H1 (cell line): ENCODE measurements around the gene TCF7L2. TPM values are rescaled to one million over a fixed set of nuclear protein-coding genes. Genes with fewer than 3 reads are reported as not detected.
A peak's percentile ranks its signal among the peaks of the same experiment; 100 is the strongest.

Source experiments
- CEBPB ChIP-seq: IDR thresholded peaks from 2 replicates; pipeline ENCODE4 v1.6.1; 2012; ENCODE audit warnings: low read depth, low read length
- POLR2A ChIP-seq, 2 experiments: IDR thresholded peaks; 1 replicate in 1 of 2; 2 replicates in 1 of 2; pipeline ENCODE4 v1.6.1; 2011; ENCODE audit warnings: low read depth in 2 of 2, low read length in 2 of 2, mild to moderate bottlenecking in 2 of 2; ENCODE audit errors: control extremely low read depth in 1 of 2
- POLR2AphosphoS5 ChIP-seq: IDR thresholded peaks from 2 replicates; pipeline ENCODE4 v1.6.1; 2011; ENCODE audit warnings: low read depth, low read length
- polyA plus RNA-seq, 7 experiments: library from polyadenylated mRNA; depleted of rRNA in 3 of 7; stranded (reverse) in 5 of 7; unstranded in 2 of 7; fragments of >200 nt in 5 of 7; fragments of 200-250 nt in 2 of 7; gene quantifications; 1 replicate in 5 of 7; 2 replicates in 1 of 7; 4 replicates in 1 of 7; pipeline versions ENCODE4 v1.2.1 to v1.2.3, GENCODE V29; 2011 to 2013; ENCODE audit warnings: missing spikeins in 2 of 7, mixed read lengths in 2 of 7
- total RNA-seq: library from RNA; stranded (reverse); fragmentation: NEBNext Ultra II Directional; extraction: Animal tissue kit (Norgen Biotek cat#: 25700); gene quantifications from 2 replicates; pipeline ENCODE4 v1.2.1, GENCODE V29; 2021

Gene TCF7L2
- total and polyA plus RNA-seq, 2 of the 8 experiments (the other 6 are each of a cell fraction or from before 2014, with no cell fraction given) = 33.9 to 67.3 TPM

DNA sequence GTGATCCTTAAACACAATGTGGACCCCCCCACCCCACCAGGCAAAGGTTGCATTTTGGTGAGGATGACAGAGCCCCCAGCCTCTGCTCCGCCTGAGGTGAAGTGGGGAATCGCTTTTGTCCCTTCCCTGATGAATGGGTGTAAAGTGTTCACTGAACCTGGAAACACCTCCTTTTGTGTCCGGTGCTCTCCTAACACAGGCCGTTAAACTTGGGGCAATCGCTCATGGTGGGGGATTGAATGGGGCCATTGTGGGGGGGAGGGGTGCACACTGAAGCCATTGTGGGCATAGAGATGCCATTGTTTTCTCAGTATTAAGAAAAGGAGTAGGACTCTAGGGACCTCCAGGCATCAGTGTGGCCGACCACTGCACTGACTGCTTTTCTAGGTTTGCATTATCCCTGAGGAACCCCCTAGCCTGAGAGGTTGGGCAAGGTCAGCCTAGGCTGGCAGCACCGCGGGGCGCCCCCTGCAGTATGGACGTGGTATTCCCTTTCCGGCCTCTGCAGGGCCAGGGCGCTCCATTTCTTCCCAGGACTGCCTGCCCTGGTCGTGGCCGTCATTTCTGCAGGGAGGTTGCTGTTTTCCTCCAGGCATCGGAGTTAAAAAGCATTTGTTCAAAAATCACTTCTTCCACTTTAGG, 158.3 kb downstream of the TCF7L2 start (continued):
- TF ChIP-seq POLR2AphosphoS5 (peak; percentile 36; the same call in 1 of the 2 replicates), POLR2A (IDR thresholded peaks at IDR 0.05; ENCODE audit: control extremely low read depth in 1 of 2, low read depth in 2 of 2, low read length in 2 of 2) (no peak; a peak in 1 of 3 replicates), CEBPB (peak; percentile 75)
